ENCODE data around the gene CDK6. TPM values are rescaled to one million over a fixed set of nuclear protein-coding genes. Genes with fewer than 3 reads are reported as not detected.

The CDK6 gene
- total and polyA plus RNA-seq, 10 of the 15 experiments (the other 5 are each of a cell fraction or from before 2014, with no cell fraction given): 8.0 to 118 (median 45.8) TPM

DNA sequence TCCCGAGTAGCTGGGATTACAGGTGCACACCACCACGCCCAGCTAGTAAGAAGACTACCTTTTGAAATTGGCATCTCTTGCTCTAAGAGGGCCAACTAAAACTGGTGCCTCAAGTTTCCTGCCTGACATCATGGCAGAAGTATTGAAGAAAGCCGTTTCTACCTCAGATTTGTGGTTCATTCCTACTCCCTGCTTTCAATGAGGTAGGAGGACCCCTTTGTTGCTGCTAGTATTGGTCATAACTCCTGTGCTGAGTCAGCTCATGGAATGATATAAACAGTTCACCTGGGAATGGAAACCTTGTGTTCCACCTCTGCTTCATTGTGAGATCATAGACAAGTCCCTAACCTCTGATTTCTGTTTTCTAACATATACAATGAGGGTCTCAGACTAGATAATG is 82.8 kb downstream of the CDK6 start:
- ChIA-PET RAD21 (ENCODE audit: unreplicated experiment) (interaction anchor here (1.0 kb wide), 1 partner anchor 9 kb away, joined by 3 read pairs; no protein-coding TSS in a partner anchor), SMC1A (ENCODE audit: uncharacterized antibody, unreplicated experiment) (interaction anchor here (1.9 to 2.3 kb wide), 2 partner anchors 12 to 14 kb away, joined by 5 to 6 read pairs; no protein-coding TSS in a partner anchor), CTCF (no interaction called here), POLR2A (no interaction called here)
- WGBS (ENCODE audit: insufficient coverage, insufficient replicate concordance, low lambda C conversion rate, missing lambda C conversion rate): 78% methylated on average over 3 of the region's 3 CpGs
- no peak for ATAC-seq
- Histone ChIP-seq H3K36me3 (ENCODE audit: control insufficient read depth in 2 of 2, insufficient read depth in 2 of 2, low read length in 1 of 2) (peaks cover 0 to 1% of the 10 kb centered on the region in 2 experiments; a peak in 3 of 4 replicates), H4K20me1 (ENCODE audit: control insufficient read depth, insufficient read depth) (no peaks in the 10 kb centered on the region), H3K4me2 (ENCODE audit: control insufficient read depth, insufficient read depth) (no peak overlapping the region), H3K4me3 (no peak overlapping the region), H3K9ac (ENCODE audit: control insufficient read depth, insufficient read depth, low read length) (no peak overlapping the region), H2AFZ (ENCODE audit: control insufficient read depth, low read depth, low read length) (no peak overlapping the region), H3K27me3 (replicated peaks in 1 of 2; ENCODE audit: control insufficient read depth in 2 of 2, insufficient read depth in 2 of 2, low read length in 1 of 2) (no peaks in the 10 kb centered on the region), H3K79me2 (ENCODE audit: control insufficient read depth, insufficient read depth, low read length) (peaks cover 10% of the 10 kb centered on the region), H3K9me3 (replicated peaks; ENCODE audit: control insufficient read depth, insufficient read depth, low read length) (no peaks in the 10 kb centered on the region; the same call in 2 of the 3 replicates), H3K27ac (ENCODE audit: control insufficient read depth, insufficient read depth) (no peak overlapping the region), H3K4me1 (ENCODE audit: control insufficient read depth, insufficient read depth, low read length) (peaks cover 9% of the 10 kb centered on the region)
- TF ChIP-seq KLF5 (IDR thresholded peaks at IDR 0.05; ENCODE audit: partially characterized antibody): no peak
- TF ChIP-seq PML (IDR thresholded peaks at IDR 0.05; ENCODE audit: low read length): no peak
- TF ChIP-seq, protein P1, sequence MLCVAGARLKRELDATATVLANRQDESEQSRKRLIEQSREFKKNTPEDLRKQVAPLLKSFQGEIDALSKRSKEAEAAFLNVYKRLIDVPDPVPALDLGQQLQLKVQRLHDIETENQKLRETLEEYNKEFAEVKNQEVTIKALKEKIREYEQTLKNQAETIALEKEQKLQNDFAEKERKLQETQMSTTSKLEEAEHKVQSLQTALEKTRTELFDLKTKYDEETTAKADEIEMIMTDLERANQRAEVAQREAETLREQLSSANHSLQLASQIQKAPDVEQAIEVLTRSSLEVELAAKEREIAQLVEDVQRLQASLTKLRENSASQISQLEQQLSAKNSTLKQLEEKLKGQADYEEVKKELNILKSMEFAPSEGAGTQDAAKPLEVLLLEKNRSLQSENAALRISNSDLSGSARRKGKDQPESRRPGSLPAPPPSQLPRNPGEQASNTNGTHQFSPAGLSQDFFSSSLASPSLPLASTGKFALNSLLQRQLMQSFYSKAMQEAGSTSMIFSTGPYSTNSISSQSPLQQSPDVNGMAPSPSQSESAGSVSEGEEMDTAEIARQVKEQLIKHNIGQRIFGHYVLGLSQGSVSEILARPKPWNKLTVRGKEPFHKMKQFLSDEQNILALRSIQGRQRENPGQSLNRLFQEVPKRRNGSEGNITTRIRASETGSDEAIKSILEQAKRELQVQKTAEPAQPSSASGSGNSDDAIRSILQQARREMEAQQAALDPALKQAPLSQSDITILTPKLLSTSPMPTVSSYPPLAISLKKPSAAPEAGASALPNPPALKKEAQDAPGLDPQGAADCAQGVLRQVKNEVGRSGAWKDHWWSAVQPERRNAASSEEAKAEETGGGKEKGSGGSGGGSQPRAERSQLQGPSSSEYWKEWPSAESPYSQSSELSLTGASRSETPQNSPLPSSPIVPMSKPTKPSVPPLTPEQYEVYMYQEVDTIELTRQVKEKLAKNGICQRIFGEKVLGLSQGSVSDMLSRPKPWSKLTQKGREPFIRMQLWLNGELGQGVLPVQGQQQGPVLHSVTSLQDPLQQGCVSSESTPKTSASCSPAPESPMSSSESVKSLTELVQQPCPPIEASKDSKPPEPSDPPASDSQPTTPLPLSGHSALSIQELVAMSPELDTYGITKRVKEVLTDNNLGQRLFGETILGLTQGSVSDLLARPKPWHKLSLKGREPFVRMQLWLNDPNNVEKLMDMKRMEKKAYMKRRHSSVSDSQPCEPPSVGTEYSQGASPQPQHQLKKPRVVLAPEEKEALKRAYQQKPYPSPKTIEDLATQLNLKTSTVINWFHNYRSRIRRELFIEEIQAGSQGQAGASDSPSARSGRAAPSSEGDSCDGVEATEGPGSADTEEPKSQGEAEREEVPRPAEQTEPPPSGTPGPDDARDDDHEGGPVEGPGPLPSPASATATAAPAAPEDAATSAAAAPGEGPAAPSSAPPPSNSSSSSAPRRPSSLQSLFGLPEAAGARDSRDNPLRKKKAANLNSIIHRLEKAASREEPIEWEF (IDR thresholded peaks at IDR 0.05; ENCODE audit: insufficient replicate concordance, low read depth, low read length): no peak
- TF ChIP-seq, protein P2, sequence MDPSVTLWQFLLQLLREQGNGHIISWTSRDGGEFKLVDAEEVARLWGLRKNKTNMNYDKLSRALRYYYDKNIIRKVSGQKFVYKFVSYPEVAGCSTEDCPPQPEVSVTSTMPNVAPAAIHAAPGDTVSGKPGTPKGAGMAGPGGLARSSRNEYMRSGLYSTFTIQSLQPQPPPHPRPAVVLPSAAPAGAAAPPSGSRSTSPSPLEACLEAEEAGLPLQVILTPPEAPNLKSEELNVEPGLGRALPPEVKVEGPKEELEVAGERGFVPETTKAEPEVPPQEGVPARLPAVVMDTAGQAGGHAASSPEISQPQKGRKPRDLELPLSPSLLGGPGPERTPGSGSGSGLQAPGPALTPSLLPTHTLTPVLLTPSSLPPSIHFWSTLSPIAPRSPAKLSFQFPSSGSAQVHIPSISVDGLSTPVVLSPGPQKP (IDR thresholded peaks at IDR 0.05; ENCODE audit: low read depth, low read length): no peak
- TF ChIP-seq ZSCAN29 (IDR thresholded peaks at IDR 0.05): no peak
- FAIRE-seq: no peak
- in situ Hi-C loops (cut with MboI): no loop called here
- intact Hi-C loops (cut with micrococcal nuclease; ENCODE audit: unreplicated experiment): no loop called here
- no TSS peak for BruUV-seq (replicated peaks)
- DNase-seq (ENCODE audit: low read depth, low spot score): no peak

Data from GM12878 (cell line).